Measurements from ENCODE around the gene NR1D1.

The NR1D1 gene

DNA sequence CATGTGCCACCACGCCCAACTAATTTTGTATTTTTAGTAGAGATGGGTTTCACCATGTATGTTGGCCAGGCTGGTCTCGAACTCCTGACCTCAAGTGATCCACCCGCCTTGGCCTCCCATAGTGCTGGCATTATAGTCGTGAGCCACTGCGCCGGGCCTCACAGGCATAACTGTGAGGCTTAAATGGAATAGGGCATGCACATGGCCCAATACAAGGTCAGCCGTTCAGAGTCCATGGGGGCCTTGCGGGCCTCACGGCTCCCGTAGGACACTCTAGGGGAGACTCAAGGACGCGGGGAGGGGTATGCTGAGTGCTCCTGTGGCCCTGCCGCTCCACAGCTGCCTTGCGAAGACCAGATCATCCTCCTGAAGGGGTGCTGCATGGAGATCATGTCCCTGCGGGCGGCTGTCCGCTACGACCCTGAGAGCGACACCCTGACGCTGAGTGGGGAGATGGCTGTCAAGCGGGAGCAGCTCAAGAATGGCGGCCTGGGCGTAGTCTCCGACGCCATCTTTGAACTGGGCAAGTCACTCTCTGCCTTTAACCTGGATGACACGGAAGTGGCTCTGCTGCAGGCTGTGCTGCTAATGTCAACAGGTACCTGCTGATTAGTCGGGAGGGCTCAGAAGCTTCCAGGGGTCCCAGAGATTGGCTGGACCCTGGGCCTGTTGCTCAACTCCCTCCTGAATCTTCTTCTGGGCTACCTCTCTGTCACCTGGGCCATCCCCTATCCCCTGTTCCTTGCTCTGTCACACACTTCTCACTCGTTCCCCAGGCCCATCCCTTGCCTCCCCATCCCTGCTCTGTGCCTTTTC, 12.3 kb downstream of the NR1D1 start:
- no peak for FAIRE-seq
- TF ChIP-seq, protein P1, sequence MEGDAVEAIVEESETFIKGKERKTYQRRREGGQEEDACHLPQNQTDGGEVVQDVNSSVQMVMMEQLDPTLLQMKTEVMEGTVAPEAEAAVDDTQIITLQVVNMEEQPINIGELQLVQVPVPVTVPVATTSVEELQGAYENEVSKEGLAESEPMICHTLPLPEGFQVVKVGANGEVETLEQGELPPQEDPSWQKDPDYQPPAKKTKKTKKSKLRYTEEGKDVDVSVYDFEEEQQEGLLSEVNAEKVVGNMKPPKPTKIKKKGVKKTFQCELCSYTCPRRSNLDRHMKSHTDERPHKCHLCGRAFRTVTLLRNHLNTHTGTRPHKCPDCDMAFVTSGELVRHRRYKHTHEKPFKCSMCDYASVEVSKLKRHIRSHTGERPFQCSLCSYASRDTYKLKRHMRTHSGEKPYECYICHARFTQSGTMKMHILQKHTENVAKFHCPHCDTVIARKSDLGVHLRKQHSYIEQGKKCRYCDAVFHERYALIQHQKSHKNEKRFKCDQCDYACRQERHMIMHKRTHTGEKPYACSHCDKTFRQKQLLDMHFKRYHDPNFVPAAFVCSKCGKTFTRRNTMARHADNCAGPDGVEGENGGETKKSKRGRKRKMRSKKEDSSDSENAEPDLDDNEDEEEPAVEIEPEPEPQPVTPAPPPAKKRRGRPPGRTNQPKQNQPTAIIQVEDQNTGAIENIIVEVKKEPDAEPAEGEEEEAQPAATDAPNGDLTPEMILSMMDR (IDR thresholded peaks at IDR 0.05; ENCODE audit: insufficient read depth, missing control alignments), result no peak
- no peak for DNase-seq (ENCODE audit: insufficient read length, low spot score)

DNA sequence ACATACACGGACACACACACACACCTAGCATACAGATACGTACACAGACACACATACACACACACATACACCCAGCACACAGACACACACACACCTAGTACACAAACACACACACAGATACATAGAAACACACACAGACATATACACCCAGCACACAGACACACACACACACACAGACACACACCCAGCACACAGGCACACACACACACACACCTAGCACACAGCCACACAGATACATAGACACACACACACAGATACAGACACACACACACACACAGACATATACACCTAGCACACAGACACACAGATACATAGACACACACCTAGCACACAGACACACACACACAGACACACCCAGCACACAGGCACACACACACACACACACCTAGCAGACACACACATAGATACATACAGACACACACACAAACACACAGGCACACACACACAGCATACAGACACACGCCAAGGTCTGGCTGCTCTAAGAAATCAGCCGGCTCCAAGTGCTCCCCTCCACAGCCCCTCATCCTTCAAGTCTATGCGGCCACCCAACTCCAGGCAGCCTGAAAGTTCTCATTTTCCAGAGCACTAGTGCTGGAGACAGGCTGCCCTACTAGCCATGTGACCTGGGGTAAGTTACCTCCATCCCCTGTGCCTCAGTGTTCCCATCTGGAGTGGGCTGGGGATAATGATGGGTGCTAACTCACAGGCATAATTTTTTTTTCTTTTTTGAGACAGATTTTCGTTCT, 13.2 kb downstream of the NR1D1 start:
- no peak for FAIRE-seq

DNA sequence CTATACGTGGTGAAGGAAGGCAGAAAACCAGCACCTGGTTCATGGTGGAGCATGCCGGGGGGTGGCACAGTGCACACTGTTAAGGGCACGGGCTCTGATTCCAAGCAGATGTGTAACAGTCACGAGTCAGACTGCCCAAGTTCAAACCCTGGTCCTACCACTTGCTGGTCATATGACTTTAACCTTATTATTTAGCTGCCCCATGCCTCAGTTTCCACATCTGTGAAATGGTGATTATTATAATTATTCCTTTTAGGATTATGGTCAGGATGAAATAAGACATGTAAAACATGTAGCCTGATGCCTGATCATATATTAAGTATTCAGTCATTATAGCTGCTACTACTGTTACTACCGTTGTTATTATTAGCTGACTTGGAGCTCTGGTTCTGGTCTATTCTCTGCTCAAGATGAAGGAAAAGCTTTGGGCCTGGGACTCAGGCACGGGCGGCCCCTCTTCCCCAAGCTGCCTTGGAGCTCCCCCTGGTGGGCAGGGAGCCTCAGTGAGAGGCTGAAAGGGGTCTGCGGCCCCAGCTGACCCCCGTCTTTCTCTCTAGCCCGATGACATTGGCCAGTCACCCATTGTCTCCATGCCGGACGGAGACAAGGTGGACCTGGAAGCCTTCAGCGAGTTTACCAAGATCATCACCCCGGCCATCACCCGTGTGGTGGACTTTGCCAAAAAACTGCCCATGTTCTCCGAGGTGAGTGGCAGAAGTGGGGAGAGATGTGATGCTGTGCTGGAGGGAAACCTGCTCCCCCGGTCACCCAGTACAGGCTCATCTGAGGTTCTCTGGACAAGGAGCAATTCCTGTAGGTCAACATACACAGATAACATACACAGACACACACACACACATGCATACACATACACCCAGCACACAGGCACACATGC, 14.0 kb downstream of the NR1D1 start:
- TF ChIP-seq, protein P1 (IDR thresholded peaks at IDR 0.05; ENCODE audit: insufficient read depth, missing control alignments), result peak; percentile 89
- no peak for DNase-seq (ENCODE audit: insufficient read length, low spot score)
- no peak for FAIRE-seq

More for the DNA sequence above, 13.2 kb downstream of the NR1D1 start:
- TF ChIP-seq, protein P1 (IDR thresholded peaks at IDR 0.05; ENCODE audit: insufficient read depth, missing control alignments), result no peak
- DNase-seq (ENCODE audit: insufficient read length, low spot score), result no peak

DNA sequence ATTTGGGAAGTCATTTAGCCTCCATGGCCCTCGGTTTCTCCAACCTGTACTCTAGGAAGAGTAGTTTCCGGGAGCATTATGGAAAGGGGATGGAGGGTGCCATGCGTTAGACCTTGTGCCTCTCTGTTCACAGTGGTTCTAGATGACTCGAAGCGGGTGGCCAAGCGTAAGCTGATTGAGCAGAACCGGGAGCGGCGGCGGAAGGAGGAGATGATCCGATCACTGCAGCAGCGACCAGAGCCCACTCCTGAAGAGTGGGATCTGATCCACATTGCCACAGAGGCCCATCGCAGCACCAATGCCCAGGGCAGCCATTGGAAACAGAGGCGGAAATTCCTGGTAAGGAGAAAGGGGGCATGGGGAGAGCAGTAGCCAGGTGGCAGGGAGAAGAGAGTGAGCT, 15.9 kb downstream of the NR1D1 start:
- TF ChIP-seq, protein P1 (IDR thresholded peaks at IDR 0.05; ENCODE audit: insufficient read depth, missing control alignments), result no peak
- no peak for DNase-seq (ENCODE audit: insufficient read length, low spot score)
- no peak for FAIRE-seq

DNA sequence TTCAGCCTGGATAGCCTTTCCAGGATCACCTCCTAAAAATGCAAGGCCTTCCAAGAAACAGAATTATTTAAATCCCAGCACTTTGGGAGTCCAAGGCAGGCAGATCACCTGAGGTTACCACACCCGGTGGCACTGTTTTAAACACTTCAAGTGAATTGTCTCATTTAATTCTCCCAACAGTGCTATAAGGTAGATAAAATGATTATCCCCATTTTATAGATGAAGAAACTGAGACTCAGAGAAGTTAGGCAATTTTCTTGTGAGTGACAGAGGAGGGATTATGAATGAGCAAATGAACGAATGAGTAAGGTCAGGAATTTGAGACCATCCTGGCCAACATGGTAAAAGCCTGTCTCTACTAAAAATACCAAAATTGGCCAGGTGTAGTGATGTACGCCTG, 20.8 kb downstream of the NR1D1 start:
- DNase-seq (ENCODE audit: insufficient read length, low spot score) (no peak), FAIRE-seq (no peak)
- TF ChIP-seq, protein P1 (IDR thresholded peaks at IDR 0.05; ENCODE audit: insufficient read depth, missing control alignments), result no peak

DNA sequence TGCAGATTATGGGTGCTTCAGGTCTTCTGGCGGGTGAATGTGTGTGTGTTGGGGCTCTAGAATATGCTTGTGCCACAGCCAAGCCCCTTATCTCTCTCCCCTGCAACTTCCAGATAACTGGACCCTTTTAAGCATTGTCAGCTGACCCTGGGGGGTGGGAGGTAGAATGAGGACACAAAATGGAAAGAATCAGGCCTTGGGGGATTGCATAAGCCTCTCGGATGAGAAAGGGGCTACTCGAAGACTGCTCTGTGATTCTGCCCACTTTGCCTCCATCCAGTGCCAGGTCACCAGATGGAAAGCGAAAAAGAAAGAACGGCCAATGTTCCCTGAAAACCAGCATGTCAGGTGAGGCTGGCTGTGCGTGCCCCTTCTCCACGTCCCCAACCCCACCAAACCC, 23.8 kb downstream of the NR1D1 start:
- TF ChIP-seq, protein P1 (IDR thresholded peaks at IDR 0.05; ENCODE audit: insufficient read depth, missing control alignments), result no peak
- FAIRE-seq, result no peak
- no peak for DNase-seq (ENCODE audit: insufficient read length, low spot score)

All from D721Med (cell line).